ENCODE results near the gene THADA.

DNA sequence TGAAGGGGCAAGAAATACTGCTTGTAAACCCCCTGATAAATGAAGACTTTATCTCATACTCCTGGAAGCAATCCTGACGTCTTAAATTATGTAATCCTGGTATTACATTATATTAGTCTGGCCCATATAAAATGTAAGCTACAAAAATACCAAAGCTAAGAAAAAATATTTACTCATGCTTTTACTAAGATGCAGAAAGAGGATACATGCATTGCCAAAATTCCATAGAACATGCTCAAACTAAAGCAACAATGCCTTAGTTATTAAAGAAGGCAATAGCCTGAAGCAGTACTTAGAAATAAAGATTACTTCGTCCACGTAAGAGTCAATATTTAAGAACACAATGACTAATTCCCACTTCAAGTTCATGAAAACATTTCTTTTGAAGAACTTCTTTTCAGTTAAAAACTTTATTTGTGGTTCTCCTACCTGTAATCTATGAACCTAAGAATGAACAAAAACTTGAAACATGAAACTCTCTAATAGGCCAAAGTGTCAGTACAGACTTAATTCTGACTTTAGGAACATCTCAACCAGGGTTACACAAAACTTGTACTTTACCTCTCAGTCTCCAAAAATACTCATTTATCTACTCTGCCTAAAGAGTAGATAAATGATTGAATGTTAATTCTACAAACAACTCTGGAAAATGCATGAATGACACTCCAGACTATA is 117.3 kb downstream of the THADA start:
- TF ChIP-seq, protein P1, sequence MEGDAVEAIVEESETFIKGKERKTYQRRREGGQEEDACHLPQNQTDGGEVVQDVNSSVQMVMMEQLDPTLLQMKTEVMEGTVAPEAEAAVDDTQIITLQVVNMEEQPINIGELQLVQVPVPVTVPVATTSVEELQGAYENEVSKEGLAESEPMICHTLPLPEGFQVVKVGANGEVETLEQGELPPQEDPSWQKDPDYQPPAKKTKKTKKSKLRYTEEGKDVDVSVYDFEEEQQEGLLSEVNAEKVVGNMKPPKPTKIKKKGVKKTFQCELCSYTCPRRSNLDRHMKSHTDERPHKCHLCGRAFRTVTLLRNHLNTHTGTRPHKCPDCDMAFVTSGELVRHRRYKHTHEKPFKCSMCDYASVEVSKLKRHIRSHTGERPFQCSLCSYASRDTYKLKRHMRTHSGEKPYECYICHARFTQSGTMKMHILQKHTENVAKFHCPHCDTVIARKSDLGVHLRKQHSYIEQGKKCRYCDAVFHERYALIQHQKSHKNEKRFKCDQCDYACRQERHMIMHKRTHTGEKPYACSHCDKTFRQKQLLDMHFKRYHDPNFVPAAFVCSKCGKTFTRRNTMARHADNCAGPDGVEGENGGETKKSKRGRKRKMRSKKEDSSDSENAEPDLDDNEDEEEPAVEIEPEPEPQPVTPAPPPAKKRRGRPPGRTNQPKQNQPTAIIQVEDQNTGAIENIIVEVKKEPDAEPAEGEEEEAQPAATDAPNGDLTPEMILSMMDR (IDR thresholded peaks at IDR 0.05; ENCODE audit: low read depth, low read length), result no peak
- no peak for TF ChIP-seq EZH2phosphoT487 (IDR thresholded peaks at IDR 0.05; ENCODE audit: low read depth)
